Heart right ventricle (tissue), 16 donors: ENCODE data around the gene PRDM11. TPM values are rescaled to one million over a fixed set of nuclear protein-coding genes. Genes with fewer than 3 reads are reported as not detected.

Experiments
- ATAC-seq, 8 donors: fragments of 200-7000 bp; cut with Tn5 transposase; one replicate each; pipeline ENCODE4 v1.9.1; 2020; ENCODE audit warnings: mild to moderate bottlenecking in 8 of 8, moderate library complexity in 8 of 8, moderate number of reproducible peaks in 1 of 8
- DNase-seq, 2 donors: peaks; one replicate each; pipeline ENCODE4 v3.0.0-alpha.2; 2020
- H3K27ac ChIP-seq, 10 donors: fragments of 200-600 bp; sonication (generic) in 2 of 10; one replicate each; pipeline versions ENCODE4 v1.5.0 to v1.8.0; 2020 to 2022; ENCODE audit warnings: mild to moderate bottlenecking in 3 of 10
- H3K27me3 ChIP-seq, 7 donors: fragments of 200-600 bp; one replicate each; pipeline ENCODE4 v1.8.0; 2021 to 2022; ENCODE audit warnings: mild to moderate bottlenecking in 2 of 7
- H3K36me3 ChIP-seq, 9 donors: fragments of 200-600 bp; sonication (generic) in 1 of 9; one replicate each; pipeline versions ENCODE4 v1.5.0 to v1.8.0; 2020 to 2022; ENCODE audit warnings: mild to moderate bottlenecking in 2 of 9
- H3K4me1 ChIP-seq, 9 donors: fragments of 200-600 bp; sonication (generic) in 1 of 9; one replicate each; pipeline versions ENCODE4 v1.5.0 to v1.8.0; 2020 to 2022; ENCODE audit warnings: mild to moderate bottlenecking in 4 of 9
- H3K4me3 ChIP-seq, 10 donors: fragments of 200-600 bp; sonication (generic) in 2 of 10; one replicate each; pipeline versions ENCODE4 v1.5.0 to v1.8.0; 2020 to 2022; ENCODE audit warnings: mild to moderate bottlenecking in 7 of 10, moderate library complexity in 2 of 10
- H3K9me3 ChIP-seq, 11 donors: fragments of 200-600 bp in 10 of 11; sonication (generic) in 2 of 11; one replicate each; pipeline versions ENCODE4 v1.5.0 to v1.8.0; 2013 to 2022; ENCODE audit warnings: mild to moderate bottlenecking in 2 of 11, control low read depth in 1 of 11, moderate library complexity in 1 of 11
- CTCF ChIP-seq, 9 donors: fragments of 200-600 bp; sonication (generic) in 2 of 9; IDR thresholded peaks; one replicate each; pipeline versions ENCODE4 v1.5.0 to v1.8.0; 2021 to 2022; ENCODE audit warnings: antibody characterized with exemption in 9 of 9, mild to moderate bottlenecking in 5 of 9, moderate library complexity in 1 of 9
- WGBS, 2 donors: extraction: QIAGEN DNeasy Blood & Tissue Kit; methylation state at CpG; one replicate each; pipeline ENCODE4 v1.1.7; 2013; ENCODE audit warnings: inconsistent platforms in 1 of 2; 5-methylcytosine and 5-hydroxymethylcytosine counted together
- intact Hi-C, 10 donors: fragments of 100-400 bp; cut with DNase I; formaldehyde crosslinking; loops; one replicate each; pipeline versions ENCODE4 v1.11.1 to v1.14.2; 2022
- polyA plus RNA-seq, 2 donors: library from polyadenylated mRNA; stranded (reverse); fragments of 200-250 nt; gene quantifications; one replicate each; pipeline ENCODE4 v1.2.3, GENCODE V29; 2013
- total RNA-seq, 10 donors: library from RNA; stranded (reverse); fragmentation: NEBNext Ultra II Directional in 3 of 10; extraction: Animal tissue kit (Norgen Biotek cat#: 25700) in 3 of 10; gene quantifications; one replicate each; pipeline versions ENCODE4 v1.2.1 to v1.2.4, GENCODE V29; 2021 to 2023
- donor health status: Arrhythmogenic right ventricular cardiomyopathy.
- donor health status: ischemic (EF 13 %, LVEDD 7.1; RV severe dilation, severe dysfunction).
- donor health status: healthy with polysubstance abuse.
- donor health status: DM: no; HTN: yes; CAD: no.
- donor health status: DM: no; HTN: no; CAD: no.
- donor health status: ischemic (EF 25% LVEDD 6.9; RV normal size, moderate dysfunction).
- donor health status: ischemic (EF 25% LVEDD 5.7; RV mildly dilated, moderate dysfunction).
- donor health status: healthy.
- donor health status: DM: yes; HTN: yes; CAD: no.
- donor health status: Ischemic cardiomyopathy.
- donor health status: ischemic (EF 35%, LVEDD 5.7; RV mildly dilated, moderate dysfunction).
- donor health status: nonischemic (EF 11% LVEDD 7.7; RV severe dilation, severe dysfunction).
- donor health status: DM: yes; HTN: yes; CAD: no.
- donor health status: PGD.
- donor health status: ischemic (EF 29% LVEDD 5.4; RV normal size, mild dysfunction).
- donor health status: nonischemic (EF 23%, LVEDD 6.1; RV moderate dilation, normal function).

The PRDM11 gene
- total and polyA plus RNA-seq, 12 donors, result 4.6 to 22.0 (median 14.8) TPM

- no peaks in the 10 kb centered on the region for H3K9me3 ChIP-seq
- ATAC-seq, result no peak
- no peak for DNase-seq
- TF ChIP-seq CTCF (IDR thresholded peaks at IDR 0.05), result no peak
- H3K36me3 ChIP-seq, result peaks cover 0 to 44% (median 7%) of the 10 kb centered on the region in 9 donors
- WGBS, 2 donors, result 90 to 96% methylated on average over 2 of the region's 2 CpGs
- intact Hi-C loops, result loop anchor here in 1 of 10 donors (10.0 kb wide), 1 partner anchor 57 kb away; no protein-coding TSS in a partner anchor
- no peak overlapping the region for H3K4me3 ChIP-seq
- H3K4me1 ChIP-seq, result peaks cover 0 to 14% (median 7%) of the 10 kb centered on the region in 9 donors
- H3K27me3 ChIP-seq, result no peaks in the 10 kb centered on the region
- H3K27ac ChIP-seq, result no peak overlapping the region
Observed at GRCh38 chr11:45217991-45218390, 71.6 kb downstream of the PRDM11 start.

- no peaks in the 10 kb centered on the region for H3K27me3 ChIP-seq
- intact Hi-C loops, result loop anchor here in 1 of 10 donors (10.0 kb wide), 1 partner anchor 56 kb away; no protein-coding TSS in a partner anchor
- WGBS, 2 donors, result 96 to 97% methylated on average over 4 of the region's 4 CpGs
- no peak for ATAC-seq
- no peak for TF ChIP-seq CTCF (IDR thresholded peaks at IDR 0.05)
- no peaks in the 10 kb centered on the region for H3K9me3 ChIP-seq
- H3K36me3 ChIP-seq, result peaks cover 0 to 44% (median 11%) of the 10 kb centered on the region in 9 donors
- no peak for DNase-seq
- H3K4me3 ChIP-seq, result no peak overlapping the region
- no peak overlapping the region for H3K27ac ChIP-seq
- peaks cover 0 to 14% (median 7%) of the 10 kb centered on the region in 9 donors for H3K4me1 ChIP-seq
Observed at GRCh38 chr11:45218705-45219104, 72.3 kb downstream of the PRDM11 start.

- Histone ChIP-seq H3K27me3 (no peaks in the 10 kb centered on the region), H3K9me3 (no peaks in the 10 kb centered on the region), H3K36me3 (peaks cover 0 to 51% (median 13%) of the 10 kb centered on the region in 9 donors), H3K4me1 (peaks cover 0 to 14% (median 7%) of the 10 kb centered on the region in 9 donors), H3K4me3 (no peak overlapping the region), H3K27ac (no peak overlapping the region)
- DNase-seq (no peak), ATAC-seq (peak in 1 of 8 donors; percentile 46)
- TF ChIP-seq CTCF (IDR thresholded peaks at IDR 0.05), result no peak
- WGBS, 2 donors, result 94 to 96% methylated on average over 18 of the region's 18 CpGs
- intact Hi-C loops, result loop anchor here in 1 of 10 donors (10.0 kb wide), 1 partner anchor 55 kb away; no protein-coding TSS in a partner anchor
Observed at GRCh38 chr11:45219411-45219810, 73.0 kb downstream of the PRDM11 start.

- WGBS, 2 donors, result 96 to 97% methylated on average over 5 of the region's 5 CpGs
- Histone ChIP-seq H3K36me3 (peaks cover 0 to 92% (median 35%) of the 10 kb centered on the region in 9 donors), H3K4me1 (no peaks in the 10 kb centered on the region), H3K27me3 (no peaks in the 10 kb centered on the region), H3K9me3 (no peaks in the 10 kb centered on the region), H3K4me3 (no peak overlapping the region), H3K27ac (no peak overlapping the region)
- ATAC-seq, result no peak
- TF ChIP-seq CTCF (IDR thresholded peaks at IDR 0.05), result no peak
- intact Hi-C loops, result no loop called here
- DNase-seq, result no peak
Observed at GRCh38 chr11:45223496-45223895, 77.1 kb downstream of the PRDM11 start.
